ENCODE measurements around the gene UBL4A.

The UBL4A gene

GRCh38 chrX:154485150-154486051 is 1.0 kb downstream of the UBL4A start:
- no peak for DNase-seq (ENCODE audit: extremely low read depth, low read depth)
- TF ChIP-seq, protein P1, sequence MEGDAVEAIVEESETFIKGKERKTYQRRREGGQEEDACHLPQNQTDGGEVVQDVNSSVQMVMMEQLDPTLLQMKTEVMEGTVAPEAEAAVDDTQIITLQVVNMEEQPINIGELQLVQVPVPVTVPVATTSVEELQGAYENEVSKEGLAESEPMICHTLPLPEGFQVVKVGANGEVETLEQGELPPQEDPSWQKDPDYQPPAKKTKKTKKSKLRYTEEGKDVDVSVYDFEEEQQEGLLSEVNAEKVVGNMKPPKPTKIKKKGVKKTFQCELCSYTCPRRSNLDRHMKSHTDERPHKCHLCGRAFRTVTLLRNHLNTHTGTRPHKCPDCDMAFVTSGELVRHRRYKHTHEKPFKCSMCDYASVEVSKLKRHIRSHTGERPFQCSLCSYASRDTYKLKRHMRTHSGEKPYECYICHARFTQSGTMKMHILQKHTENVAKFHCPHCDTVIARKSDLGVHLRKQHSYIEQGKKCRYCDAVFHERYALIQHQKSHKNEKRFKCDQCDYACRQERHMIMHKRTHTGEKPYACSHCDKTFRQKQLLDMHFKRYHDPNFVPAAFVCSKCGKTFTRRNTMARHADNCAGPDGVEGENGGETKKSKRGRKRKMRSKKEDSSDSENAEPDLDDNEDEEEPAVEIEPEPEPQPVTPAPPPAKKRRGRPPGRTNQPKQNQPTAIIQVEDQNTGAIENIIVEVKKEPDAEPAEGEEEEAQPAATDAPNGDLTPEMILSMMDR (IDR thresholded peaks at IDR 0.05; ENCODE audit: low read depth, low read length): no peak

DNA sequence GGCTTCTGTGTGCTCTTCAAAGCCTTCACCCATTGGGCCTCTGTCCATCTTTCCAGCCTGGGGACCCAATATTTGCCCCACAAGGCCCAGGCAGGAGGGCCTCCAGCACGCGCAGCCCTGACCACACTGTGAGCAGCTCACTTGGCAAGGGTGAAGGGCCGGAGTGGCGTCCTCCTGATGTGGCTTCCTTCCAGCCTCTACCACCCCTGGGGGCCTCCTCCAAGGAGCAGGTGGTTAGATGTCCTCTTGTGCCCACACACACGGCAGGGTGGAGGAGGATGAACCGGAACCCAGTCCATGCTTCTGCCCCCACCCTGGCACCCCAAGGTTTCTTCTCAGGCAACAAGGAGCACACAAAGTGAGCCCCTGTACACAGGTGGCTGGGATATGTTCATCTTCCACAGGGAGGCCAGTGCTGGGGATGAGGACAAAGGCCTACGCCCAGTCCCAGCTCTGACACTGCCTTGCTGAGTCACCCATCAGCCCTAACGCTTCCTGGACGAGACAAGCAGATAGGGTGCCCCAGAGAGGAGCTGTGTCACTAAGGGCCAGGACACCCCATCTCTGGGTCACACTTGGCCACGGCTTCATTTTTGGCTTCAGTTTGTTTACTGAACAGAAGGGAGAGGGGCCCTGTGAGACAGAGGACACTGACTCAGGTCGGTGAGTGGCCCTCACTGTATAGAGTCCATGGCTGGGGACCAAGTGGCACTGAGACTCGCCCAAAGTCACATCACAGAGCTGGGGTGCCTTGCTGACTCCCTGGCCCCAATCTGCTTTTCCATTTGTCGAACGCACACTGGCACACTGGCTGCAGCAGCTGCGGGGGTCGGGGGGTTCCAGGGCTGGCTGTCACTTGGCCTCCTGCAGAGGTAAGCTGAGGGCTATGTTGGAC is 1.9 kb downstream of the UBL4A start:
- DNase-seq (ENCODE audit: extremely low read depth, low read depth): no peak
- TF ChIP-seq, protein P1 (IDR thresholded peaks at IDR 0.05; ENCODE audit: low read depth, low read length): no peak

DNA sequence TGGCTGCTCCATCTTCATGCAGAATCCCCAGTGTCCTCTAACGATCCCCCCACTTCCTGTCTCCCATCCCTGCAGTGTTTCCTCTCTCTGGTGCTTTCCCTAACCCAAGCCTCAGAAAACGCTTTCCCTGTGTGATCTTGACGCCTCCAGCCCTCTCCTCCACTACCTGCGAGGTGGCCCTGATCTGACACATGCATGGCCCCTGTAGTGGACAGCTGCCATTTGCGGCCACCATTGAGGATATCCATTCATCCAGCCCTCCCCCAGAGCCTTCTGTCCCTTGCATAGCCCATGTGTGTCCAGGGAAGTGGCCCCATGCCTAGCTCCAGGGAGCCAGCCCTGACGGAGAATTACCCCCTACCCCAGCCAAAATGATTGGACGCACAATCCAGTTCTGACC is 3.1 kb downstream of the UBL4A start:
- no peak for DNase-seq (ENCODE audit: extremely low read depth, low read depth)
- TF ChIP-seq, protein P1 (IDR thresholded peaks at IDR 0.05; ENCODE audit: low read depth, low read length): no peak

DNA sequence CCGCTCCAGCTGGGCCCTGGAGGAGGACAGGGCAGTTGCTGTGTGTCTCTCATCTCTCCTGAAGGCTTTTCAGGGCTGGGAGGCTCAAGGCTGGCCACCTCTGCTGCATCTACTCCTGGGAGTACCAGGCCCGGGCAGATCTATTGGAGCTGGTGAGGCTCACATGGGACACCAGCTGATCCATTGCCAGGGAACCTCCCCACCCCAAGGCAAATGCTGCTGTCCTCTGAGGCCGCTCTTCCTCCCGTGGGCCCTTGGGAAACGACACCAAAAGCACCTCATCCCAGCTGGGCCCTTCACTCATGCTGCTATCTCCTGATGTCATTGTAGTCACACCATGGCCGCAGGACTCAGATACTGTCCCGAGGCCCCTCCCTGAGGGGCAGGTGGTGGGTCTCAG is 3.6 kb downstream of the UBL4A start:
- DNase-seq (ENCODE audit: extremely low read depth, low read depth): no peak
- TF ChIP-seq, protein P1 (IDR thresholded peaks at IDR 0.05; ENCODE audit: low read depth, low read length): no peak

DNA sequence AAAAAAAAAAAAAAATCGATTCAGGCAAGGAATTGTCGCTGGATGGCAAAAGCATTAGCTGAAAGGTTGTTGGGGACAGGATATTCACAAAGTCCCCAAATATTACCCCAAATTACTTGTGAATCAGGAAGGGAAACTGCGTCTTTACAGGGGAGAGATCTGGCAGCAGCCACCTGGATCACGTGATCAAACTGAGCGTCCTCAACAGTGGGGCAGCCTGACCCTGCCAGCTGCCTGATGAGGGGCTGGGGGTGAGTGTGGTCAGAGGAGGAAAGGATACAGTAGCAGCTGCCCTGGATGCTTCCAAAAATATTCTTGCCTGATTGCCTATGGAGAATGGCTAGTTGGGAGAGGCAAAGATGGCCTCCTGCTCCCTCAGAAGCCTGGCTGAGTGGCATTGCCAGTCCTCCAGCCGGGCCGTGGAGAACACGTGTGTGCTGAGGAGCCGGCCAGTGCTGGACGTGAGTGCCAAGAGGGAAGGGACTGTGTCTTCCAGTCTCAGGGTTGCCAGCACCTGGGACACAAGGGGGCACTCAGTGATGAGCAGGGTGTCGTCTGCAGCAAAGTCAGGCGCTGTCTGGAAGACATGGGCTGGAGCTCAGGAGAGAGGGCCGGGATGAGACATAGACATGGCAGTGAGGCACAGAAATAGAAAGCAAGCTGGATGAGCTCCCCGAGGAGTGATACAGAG is 4.4 kb downstream of the UBL4A start:
- no peak for DNase-seq (ENCODE audit: extremely low read depth, low read depth)
- TF ChIP-seq, protein P1 (IDR thresholded peaks at IDR 0.05; ENCODE audit: low read depth, low read length): no peak

DNA sequence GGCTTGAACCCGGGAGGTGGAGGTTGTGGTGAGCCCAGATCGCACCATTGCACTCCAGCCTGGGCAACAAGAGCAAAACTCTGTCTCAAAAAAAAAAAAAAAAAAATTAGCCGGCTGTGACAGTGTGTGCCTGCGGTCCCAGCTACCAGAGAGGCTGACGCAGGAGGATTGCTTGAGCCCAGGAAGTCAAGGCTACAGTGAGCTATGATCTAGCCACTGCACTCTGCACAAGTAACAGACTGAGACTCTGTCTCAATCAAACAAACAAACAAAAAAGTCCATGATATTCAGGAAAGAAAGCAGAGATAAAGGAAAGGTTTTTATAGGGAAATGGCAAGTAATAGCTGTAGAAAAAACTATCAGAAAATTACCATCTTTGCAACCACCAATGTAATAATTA is 5.2 kb downstream of the UBL4A start:
- DNase-seq (ENCODE audit: extremely low read depth, low read depth): no peak
- TF ChIP-seq, protein P1 (IDR thresholded peaks at IDR 0.05; ENCODE audit: low read depth, low read length): no peak

Data from AG09319 (cell line).